ENCODE results near the gene MBTPS2.
"Not testable (repeated sequence)": the region's sequence is repeated elsewhere in the genome, so short reads cannot be mapped to it uniquely, and the experiment has no call there.

Gene MBTPS2

DNA sequence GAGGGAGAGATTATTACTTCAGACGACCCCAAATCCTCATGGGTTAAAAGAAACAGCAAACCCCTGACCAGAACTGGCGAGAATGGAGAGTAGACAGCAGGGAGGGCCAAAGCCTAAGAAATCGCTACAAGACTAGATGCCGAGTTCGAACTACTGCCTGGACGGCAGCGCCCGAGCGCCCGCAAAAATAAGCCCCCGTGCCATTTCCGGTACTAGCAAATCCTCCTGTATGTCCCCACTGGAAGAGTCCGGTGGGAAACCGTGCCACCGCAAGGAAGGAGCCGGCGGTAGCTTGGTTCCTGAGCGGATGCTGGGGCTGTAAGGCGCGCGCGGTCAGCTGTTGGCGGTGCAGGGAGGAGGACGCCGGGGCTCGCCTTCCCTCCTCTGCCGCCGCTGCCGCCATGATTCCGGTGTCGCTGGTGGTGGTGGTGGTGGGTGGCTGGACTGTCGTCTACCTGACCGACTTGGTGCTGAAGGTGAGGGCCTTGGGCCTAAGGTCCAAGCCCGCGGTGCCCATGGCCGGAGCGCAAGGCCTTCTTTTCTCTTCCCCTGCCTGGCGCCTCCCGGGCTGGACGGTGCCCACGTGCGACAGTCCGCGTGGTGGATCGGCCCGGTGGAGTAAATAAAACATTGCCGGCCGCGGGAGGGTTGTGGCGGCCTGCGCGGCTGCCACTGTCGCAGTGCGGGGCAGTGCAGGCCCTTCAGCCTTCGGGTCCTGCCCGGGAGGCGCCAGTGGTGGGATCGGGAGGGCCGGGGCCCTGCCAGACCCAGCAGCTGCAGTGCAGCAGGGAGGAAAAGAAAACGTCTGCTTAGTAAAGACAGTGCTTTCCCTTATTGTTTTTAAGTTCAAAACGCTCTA, at the start of gene MBTPS2:
MBTPS2 (plus strand) TSS at position 284 of the 859 bp plus-strand sequence; CDS start at position 402, 118 bp downstream.
- DNase-seq, result peak; percentile 70

DNA sequence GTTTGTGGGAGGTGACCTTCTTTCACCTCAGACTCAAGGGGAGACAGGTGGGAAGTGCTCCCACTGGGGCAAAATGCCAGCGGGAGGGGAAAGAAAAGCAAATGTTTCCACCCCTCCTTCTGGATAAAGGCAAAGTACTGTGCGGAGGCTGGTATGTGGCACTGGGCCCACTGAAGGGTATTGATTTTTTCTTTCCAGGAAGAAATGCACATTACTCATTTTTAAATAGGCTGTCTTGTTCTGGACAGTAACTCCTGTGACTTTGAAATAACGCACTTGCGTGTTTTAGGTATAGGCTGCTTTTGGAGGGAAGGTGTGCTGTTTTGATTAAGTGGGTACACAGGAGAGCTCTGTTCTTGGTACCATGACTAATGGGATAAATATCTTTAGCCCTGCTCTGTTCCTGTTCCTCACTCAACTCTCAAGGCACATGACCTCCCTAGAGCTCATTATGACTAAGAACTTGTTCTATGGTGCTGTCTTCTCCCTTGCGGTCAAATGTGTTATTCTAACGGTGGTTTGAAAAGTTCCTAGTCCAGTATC, 40.7 kb upstream of the MBTPS2 start:
- DNase-seq, result no peak

DNA sequence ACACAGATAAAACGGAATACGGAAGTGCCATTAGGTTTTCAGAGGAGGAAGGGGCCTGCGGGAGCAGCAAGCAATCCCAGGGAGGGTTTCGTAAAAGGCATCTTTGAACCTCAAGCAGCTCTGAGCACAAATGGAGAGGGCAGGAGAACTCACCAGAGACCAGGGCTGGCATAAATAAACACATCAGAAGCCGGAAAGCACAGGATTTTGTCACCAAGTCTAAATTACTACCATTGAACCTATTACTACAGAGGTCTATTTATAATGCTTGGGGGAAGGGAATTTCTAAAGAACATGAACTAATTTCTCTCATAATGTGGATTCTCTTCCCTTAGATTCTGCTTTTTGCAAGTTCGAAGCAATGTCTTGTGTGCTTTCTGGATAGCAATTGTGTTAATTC, 39.6 kb upstream of the MBTPS2 start:
- DNase-seq, result no peak

DNA sequence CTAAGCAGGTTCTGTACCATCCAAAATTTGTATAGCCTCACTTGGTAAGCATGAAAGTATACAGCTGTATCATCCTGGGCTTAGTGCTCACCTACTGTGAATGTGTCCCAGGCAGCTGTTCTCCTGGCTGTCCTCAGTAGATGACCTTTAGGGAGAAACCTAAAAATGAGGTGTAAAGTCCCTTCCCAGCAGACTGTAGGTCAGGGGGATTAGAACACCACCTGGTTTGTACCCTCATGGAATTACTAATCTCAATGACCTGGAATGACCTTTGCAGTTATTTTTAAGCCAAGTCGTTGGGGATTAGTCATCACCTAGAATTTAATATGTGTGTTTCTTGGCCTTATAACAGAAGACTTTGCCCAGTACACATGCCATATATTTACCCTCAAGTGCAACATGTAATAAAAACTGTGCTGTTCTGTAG, 39.1 kb upstream of the MBTPS2 start:
- DNase-seq, result no peak

DNA sequence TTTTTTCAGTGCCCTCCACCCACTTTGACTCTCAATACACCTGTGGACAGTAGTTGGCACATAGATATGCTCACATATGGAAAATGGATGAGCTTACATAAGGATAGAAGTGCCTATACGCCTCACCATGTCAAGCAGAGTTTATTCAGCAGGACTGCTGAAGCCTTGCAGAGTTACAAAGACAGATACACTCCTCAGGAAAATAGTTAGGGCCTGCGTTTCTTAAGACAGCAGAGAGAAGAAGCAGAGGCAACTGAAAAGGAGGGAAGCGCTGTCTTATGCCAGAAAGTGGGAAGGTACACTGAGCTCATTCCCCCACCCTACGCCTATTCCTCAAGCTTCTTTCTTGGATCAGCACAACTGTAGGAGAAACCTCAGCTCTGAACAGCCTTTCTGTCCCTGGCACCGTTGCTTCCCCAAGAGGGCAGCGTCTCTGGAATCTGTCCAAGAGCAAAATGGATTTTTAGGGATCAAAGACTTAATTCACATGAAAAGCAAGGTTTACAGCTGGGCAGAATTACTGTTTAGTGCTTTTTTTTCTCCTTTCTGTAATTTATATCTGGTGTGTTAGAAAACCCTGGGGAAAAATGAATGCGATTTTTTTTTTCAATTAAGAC, 37.3 kb upstream of the MBTPS2 start:
- DNase-seq, result no peak

DNA sequence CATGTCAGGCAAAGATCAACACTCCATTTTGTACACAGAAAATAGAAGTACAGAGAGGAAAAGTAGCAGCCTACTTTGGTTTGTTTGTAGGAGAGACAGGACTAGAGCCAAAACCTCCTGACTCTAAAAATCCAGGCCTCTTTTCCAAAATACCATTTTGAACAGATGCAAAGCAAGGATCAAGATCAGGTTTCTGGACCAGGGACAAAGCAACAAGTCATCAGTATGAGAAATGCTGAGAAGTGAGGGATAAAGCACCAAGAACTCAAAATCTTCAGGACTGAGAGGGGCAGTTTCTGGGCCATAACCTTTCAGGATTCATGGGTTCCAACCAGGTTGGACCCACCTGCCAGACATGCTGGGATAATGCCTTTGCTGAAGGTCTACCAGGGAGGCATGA, 36.6 kb upstream of the MBTPS2 start:
- no peak for DNase-seq

DNA sequence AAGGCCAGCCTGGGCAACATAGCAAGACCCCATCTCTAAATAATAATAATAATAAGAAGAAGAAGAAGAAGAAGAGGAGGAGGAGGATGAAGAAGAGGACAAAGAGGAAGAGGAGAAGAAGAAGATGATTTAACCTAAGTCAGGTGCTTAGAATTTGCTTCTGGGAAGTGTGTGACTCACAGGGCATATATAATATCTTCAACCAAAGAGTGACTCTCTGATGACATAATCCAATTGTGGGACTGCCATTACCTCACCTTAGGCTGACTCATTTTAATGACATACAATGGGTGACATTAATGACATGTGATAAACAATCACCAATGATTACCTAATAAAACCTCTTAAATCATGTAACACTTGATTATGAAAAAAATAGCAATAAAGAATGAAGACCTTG, 32.7 kb upstream of the MBTPS2 start:
- DNase-seq, result no peak

DNA sequence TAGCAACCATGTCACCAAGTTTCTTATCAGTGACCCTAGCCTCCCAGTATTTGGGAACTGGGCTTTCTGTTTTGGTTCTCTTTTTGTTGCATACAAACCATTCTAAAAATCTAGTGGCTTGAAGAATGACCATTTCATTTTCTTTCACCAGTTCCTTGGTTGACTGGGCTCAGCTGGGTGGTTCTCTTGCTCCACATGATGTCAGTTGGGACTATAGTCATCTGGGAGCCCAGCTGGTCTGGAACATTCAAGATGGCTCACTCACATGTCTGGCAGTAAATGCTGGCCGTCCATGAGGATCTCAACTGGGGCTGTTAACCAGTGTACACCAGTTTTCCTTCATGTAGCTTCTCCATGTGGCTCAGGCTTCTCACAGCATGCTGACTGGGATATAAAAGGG, 27.6 kb upstream of the MBTPS2 start:
- DNase-seq, result no peak

DNA sequence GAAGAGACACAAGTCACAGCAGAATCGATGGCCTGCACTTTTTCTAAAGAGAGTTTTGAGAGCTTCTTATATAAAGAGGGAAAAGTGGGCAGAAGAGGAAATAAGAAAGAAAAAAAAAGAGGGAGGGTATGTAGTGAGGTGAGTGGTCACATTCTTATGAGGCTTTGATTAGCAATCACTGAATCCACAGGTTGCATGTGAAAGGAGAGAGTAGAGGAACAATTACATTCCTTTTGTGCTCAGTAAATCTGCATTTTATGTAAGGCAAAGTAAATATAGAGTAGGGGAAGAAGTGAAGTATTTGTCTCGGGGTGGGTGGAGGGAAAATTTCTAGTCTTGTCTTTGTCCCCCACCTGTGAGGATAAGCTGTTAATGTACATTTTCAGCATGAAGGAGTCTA, 26.8 kb upstream of the MBTPS2 start:
- DNase-seq, result no peak

DNA sequence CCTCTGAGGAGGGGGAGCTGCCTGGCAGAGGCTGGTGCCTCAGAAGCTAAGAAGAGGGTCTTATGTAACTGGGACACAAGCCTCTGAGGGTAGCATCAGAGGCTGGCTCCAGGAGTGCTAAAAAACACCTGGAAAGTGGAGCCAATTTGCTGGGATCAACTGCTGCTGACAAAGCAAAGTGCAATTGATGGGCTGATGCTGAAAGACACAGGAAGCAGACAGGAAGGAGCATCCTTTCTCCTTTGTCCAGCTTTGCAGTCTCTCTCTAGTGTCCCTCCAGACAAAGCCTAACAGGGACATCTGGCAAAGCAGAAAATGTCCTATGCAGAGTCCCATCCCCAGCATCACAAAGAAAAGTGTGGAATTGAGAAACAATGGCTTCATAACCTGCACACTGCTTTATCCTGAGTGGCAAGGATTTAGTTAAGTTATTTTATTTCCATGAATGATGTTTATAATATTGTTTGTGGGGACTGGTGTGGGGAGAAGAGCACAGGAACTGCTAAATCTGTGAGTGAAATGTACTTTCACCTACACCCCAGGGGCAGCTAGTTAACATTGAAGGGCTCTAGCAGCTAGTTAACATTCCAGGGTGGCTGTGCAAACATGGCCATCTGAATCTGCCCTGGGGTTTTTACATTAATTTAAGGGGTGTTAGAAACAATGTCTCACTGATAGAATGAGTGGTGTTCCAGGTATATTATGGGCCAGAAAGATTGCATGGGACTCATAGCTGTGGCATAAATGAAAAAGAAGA, 25.6 kb upstream of the MBTPS2 start:
- no peak for DNase-seq

DNA sequence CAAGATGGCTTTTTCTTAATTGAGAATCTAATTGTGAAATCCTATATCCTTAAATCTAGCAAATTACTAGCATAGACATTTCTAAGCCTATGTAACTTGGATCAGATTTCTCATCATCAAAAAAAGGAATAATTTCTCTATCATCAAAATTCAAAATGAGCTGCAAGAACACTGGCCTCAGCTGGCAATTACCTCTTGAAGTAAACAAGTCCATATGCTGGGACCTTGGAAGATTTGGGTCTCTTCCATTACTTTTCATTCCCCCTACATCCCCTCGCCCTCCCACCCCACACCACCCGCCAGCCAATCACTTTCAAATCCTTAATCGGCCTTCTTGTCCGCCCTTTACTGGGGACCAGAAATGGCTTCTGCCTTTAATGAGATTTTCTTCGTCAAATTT, 23.3 kb upstream of the MBTPS2 start:
- DNase-seq, result no peak

DNA sequence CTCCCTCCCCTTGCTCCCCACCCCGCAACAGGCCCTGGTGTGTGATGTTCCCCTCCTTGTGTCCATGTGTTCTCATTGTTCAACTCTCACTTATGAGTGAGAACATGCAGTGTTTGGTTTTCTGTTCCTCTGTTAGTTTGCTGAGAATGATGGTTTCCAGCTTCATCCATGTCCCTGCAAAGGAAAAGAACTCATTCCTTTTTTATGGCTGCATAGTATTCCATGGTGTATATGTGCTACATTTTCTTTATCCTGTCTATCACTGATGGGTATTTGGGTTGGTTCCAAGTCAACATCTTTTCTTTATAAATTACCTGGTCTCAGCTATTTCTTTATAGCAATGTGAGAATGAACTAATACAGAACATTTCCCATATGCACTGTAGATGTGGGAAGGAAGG, 19.2 kb upstream of the MBTPS2 start:
- not testable (repeated sequence) for DNase-seq

DNA sequence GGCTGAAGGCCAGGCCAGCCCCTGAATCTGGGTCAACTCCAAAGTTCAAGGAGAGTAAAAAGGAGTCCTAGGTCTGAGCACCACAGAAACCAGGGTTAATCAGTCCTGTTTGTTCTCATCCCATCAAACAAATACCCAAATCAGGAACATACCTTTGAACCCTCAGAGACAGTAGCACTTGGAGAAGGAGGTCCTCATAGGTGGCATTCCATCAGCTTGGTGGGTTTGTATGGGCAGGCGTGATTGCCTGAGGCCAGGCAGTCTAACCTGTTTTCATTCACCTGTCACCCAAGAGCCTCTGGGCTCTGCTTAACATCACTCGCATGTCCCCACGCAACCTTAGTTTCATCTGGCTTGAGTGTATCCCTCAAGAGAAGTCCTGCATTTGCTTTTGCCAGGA, 17.5 kb upstream of the MBTPS2 start:
- no peak for DNase-seq

DNA sequence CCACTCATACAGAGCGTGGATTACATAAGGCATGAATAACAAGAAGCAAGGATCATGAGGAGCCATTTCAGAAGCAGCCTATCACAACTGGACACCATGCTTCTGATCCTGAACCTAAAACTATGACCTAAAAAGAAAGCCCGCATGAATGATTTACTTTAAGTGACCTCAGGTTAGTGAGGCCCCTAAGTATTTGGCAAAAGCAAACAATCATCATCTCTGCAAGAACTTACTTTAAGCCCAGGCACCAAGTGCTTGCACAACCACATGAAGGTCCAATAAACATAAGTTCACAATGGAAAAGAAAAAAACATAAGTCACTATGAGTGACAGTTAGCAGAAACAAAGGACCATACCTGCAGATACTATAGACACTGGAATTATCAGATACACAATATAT, 7.9 kb upstream of the MBTPS2 start:
- no peak for DNase-seq

DNA sequence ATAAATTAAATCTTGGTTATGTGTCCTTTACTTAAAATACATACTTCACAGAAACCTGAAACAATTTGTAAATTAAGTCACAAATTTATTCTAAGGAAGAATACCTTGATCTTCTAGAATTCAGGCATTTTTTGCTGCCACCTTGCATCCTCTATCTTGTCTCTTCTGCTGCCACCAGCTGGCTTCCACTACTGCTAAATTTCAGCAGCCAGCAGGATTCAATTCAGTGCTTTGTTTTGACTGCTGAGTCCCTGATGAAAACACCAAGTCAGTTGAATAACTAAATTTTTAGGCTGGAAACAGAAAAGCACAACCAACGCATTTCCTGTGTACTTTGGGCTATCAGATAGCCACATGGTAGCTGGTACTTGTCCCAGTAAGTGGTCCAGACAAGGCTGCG, 2.4 kb upstream of the MBTPS2 start:
- DNase-seq, result no peak

DNA sequence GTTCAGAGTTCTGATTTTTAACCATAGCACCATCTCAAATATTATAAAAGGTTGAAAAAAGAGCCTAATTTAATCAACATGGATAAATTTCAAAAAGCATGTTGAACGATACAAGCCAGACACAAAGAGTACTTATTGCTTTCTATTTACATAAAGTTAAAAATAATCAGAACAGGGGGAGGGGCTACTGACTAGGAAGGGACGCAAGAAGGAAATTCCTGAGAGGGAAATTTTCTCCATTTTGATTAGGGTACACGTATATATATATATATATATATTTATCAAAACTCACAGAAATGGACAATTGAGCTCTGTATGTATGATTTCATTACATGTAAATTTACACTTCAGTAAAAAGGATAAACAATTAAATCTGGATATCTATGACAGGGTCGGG, 482 bp upstream of the MBTPS2 start:
- no peak for DNase-seq

DNA sequence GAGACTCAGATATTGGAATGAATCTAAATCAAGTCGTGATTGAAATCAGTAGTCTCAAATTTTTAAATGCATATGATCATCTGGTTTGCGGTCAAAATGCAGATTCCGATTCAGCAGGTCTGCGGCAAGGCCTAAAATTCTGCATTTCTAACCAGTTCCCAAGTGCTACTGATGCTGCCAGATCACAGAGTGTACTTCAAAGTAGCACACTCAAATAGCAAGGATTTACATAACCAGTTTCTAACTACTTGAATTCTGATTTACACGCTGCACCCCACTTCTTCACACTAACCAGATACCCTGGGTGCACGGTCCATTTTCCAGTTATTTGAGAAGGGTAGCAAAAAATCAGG, 752 bp downstream of the MBTPS2 start:
- DNase-seq, result no peak

DNA sequence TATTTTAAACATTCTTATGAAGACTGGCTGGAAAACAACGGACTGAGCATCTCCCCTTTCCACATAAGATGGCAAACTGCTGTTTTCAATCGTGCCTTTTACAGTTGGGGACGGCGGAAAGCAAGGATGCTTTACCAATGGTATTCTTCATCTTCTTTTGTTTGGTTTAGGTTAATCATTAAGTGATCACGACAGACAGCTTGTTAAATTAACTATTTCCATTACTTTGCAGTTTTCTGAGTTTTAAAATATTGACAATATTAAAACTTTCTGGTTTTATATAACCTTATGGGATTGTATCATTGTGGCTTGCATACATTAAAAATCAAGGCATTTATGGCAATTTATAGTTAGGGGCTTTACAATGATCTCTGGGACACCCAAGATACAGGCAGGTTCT, 3.8 kb downstream of the MBTPS2 start:
- no peak for DNase-seq

DNA sequence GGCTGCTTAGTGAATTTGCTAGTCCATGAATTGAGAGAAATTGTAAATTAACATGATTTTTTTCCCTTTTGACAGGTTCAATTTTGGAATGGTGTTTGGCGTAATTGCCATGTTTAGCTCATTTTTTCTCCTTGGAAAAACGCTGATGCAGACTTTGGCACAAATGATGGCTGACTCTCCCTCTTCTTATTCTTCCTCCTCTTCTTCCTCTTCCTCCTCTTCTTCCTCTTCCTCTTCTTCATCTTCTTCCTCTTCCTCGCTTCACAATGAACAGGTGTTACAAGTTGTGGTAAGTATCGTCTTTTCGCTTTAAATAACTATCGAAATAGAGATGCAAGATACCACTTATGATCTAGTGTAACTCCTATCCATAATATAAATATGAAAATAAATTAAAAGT, 5.7 kb downstream of the MBTPS2 start:
- DNase-seq, result no peak

DNA sequence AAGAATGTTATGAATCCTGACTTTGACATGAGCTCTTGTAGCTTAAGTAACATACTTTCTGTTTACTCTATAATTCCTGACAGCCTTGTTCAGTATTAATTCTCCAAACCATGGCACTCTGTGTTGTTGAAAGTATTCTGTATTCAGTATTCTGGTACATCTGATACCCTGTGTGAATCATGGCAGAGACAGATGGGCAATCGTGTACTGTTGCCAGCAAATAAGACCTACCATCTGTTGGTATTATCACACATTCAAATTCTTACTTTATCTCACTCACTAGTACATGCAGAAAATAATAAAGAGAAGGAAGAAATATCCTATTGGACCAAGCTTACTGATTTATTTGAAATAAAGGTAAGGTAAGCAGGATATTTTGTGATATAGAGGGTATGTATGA, 7.9 kb downstream of the MBTPS2 start:
- no peak for DNase-seq

DNA sequence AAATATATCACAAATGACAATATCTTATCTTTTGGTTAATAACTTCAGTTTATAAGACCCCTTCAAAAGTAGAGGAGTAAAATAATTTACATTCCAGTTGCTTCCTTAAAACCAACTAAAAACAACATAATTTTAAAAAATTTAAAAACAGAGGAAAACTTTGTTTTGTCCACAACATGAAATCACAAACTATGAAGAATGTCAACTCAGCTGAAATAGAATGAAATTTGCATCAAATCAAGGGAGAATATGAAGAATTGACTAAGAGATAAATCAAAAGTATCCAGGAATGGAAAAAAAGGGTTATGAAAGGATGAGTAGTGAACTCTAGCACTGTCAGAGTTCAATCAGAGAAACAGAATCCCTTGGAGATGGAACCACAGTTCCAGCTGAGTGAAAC, 14.2 kb downstream of the MBTPS2 start:
- no peak for DNase-seq

DNA sequence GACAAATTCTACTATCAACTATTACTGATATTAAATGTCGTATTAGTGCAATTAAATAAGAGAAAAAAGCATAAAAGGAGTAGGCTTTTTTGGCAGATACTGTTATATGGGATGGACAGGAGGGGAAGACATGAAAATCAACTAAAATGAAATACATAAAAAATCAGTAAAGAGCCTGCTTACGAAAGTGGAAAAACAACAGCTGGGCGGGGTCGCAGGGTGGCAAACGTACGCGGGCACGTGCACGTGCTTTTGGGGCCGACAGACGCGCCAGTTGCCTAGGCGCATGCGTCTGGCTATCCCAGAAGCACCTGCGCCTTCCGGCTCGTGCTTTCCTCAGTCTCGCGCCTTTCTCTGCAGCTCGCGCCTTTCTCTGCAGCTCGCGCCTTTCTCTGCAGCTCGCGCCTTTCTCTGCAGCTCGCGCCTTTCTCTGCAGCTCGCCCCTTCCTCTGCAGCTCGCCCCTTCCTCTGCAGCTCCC, 16.6 kb downstream of the MBTPS2 start, which contains the start of gene YY2:
YY2 (plus strand) TSS at position 51 of the 479 bp plus-strand sequence. CDS start 498 bp downstream, outside the sequence.
- no peak for DNase-seq

DNA sequence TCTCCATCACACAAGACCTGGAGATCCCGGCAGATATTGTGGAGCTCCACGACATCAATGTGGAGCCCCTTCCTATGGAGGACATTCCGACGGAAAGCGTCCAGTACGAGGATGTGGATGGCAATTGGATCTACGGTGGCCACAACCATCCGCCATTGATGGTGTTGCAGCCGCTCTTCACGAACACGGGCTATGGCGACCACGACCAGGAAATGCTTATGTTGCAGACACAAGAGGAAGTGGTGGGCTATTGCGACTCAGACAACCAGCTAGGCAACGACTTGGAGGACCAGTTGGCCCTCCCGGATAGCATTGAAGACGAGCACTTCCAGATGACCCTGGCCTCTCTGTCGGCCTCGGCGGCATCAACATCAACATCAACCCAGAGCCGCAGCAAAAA, 17.1 kb downstream of the MBTPS2 start:
- no peak for DNase-seq
